HG02970 (cell line): ENCODE measurements around the gene NTM.

Experiments used
- ATAC-seq: cut with Tn5 transposase; IDR thresholded peaks from one replicate; pipeline ENCODE4 v1.9.1; 2021; ENCODE audit warnings: mild to moderate bottlenecking, moderate library complexity, moderate number of reproducible peaks; ENCODE audit not compliant: unreplicated experiment, low FRiP score

NTM gene

DNA sequence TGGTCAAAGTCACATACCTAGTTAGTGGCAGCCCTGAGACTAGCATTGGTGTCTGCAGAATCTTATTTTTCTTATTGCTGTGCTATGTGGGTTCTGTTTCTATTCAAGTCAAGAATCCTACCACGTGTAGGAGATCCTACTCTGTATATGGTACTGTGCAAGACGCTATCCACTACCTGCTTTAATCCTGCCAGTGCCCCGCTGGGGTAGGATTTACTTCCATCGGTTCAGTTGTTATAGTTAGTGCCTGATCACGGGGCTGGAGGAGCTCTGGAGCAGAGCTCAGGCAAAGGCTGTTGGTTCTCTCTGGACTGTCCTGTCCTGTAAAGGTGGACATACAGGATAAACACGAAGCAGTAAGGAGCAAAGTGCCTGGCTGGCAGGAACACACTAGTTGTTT is 167.9 kb downstream of the NTM start:
- ATAC-seq: no peak

DNA sequence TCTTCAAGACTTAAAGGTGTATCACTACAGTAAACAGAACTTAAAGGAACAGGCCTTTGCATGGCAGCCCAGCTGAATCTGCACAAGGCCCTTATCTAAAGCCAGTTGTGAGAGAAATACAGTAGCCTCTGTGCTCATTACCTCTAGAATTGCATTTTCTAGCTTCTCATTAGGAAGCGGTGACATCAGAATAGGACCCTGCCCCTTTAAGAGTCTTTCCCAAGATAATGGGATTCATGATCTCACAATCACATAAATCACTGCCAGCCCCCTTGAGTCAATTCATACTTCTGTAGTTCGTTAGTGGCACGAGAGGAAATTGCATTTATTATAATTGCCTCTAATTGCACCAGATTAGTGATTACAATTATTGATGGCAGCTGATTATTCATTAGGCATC is 170.3 kb downstream of the NTM start:
- no peak for ATAC-seq

DNA sequence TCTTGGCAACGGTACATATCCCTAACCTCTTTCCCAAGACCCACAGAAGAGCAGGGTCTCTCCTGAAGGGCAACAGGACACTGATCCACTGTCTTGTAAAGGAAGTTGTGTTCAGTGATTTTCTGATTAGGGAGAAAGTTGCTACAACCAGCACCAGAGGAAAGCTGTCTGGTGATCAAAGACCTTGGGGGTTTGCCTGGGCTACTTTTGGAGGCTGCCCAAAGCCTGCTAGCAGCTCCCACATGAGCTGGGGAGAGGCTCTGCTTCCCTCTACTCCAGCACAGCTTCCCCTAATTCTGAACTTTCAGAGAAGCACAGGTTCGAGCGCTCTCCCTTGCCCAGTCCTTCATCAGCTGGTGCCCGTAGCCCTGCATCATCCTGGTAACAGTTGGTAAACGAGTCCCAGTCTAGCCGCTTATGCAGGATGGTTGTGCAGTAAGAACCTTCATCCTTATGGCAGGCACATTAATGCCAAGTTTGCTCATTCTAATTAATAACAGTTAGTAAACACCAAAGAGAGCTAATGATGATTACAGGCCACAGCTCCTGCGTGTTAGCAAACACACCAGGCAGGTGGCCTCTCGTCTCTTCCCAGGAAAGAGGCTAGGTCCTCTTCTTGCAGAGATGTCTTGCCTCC is 173.1 kb downstream of the NTM start:
- no peak for ATAC-seq

DNA sequence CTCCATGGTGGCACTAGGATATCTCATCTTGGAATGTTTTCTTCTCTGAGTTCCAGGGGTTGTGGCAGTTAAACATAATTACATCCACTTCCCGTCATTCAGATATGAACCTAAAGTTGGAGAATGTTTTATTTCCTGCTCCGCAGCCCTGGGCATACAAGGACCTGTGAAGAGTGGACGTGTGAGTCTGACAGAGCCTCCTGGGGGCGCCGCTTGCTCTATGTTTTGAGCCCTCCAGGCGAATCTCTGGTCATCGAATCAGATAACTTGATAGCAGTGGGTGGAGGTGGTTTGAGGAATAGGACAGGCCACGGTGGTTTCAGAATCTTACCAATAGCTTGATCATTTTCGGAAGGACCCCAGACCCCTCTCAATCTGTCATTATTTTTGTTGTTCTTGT is 174.2 kb downstream of the NTM start:
- ATAC-seq: no peak

DNA sequence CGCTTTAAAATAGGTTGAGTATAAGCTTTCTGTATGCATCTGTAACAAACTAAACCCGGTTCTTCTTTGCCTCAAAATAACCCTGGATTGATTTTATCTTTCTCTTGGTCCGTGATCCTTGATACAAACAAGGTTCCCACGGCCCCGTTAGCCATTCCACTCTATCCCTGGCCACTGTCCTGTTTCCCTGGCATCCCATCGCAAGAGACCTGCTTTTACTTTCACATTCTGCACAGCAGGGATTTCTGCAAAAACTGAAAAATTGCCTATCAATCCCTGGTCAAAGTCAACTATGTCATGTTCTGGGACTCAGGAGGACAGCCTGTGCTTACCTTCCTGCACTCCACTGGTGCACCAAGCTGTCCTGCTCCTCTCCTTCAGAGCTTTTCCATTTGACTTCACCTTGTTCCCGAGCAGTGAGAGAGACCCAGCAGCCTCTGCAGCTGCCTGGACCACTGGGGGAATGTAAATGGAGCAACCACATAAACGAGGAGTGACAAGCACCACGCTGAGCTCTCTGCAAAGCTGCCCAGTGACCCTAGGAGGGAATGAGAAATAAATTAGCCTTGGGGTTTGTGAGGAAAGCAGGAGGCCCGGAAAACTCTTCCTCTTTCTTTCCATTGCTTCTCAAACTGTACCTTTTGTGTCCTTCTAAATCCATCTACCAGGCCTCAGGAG is 175.9 kb downstream of the NTM start:
- no peak for ATAC-seq

DNA sequence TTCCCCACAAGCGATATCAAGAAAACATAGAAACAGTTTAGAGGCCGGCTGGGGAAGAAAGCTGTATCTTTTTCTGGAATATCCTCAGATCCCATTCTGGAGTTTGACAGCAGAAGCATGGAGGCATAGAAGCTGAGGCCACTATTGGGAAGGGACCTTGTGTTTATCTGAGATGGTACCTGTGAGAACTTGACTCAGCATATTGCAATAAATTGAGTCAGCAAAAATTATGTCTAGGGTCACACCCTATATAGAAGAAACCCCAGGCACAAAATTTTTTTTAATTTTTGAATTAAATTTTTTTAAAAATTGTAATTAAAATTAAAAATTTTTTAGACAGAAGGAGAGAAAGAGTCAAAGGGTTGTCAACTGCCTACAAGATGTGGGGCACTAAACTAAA is 178.7 kb downstream of the NTM start:
- no peak for ATAC-seq

DNA sequence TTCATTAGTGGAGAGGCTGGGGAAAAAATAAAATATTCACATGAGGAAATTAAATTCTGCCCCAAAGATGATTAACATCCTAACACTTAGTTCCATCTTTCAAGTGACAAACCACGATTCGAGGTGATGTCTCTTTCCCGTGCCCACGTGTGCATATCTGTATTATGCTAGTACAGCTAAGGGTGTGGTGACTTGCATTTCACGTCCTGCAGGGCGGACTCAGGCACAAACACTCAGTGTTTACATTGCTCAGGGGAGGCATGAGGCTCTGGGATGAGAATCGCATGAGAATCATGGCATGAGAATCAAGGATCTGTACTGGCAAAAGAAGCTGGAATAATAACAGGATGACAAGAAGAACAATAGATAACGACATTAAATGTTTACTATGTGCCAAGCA is 179.4 kb downstream of the NTM start:
- no peak for ATAC-seq

DNA sequence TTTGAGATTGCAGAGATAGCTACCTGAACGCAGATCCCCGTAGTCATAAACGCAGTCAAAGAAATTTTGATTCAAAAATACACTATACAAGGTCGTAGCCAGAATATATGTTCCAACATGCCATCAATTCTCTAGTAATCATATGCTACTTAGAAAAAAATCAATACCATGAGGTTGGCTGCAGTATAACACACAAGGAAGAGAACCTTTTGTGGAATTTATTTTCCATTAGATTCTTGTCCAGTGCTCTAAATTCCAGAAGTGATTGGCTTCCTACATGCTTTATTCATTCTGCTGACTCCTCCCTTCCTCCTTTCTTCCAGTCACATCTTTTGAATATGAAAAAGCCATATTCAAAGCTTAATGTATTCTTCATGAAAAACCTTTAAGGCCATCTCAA is 189.9 kb downstream of the NTM start:
- no peak for ATAC-seq

DNA sequence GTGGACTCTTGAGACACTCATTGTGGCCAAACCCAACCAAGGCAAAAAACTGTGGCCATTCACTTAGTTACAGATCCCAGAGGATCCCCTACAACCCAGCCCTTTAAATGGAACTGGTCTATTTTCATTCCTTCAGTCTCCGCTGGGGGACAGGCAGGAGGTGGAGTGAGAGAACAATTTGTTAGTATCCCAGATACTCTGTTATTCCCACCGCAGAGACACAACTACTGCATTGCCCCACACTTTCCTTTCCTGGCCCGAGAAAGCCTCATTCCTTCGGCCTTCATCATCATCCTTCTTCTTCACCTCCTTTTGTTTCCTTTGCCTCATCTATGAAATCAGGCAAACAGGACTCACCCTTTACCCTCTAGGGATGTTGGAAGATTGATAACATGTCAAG is 191.1 kb downstream of the NTM start:
- no peak for ATAC-seq

DNA sequence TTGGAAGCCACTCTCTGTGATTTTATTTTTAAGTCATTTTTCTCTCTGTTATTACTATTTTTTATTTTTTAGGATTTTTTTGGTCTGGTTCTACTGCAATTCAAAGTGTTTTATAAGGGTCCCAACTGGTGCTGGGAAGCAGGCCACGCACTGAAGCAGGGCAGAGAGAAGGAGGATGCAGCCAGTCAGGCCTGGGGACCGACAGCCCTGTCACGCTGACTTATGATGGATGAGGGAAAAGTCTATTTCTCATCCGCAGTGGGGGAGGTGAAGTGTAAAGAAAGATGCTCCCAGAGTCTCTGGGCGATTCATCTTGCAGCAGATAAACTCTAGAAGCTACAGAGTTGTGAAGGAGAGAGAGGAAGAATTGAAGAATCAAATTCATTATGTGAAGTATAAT is 191.6 kb downstream of the NTM start:
- no peak for ATAC-seq

DNA sequence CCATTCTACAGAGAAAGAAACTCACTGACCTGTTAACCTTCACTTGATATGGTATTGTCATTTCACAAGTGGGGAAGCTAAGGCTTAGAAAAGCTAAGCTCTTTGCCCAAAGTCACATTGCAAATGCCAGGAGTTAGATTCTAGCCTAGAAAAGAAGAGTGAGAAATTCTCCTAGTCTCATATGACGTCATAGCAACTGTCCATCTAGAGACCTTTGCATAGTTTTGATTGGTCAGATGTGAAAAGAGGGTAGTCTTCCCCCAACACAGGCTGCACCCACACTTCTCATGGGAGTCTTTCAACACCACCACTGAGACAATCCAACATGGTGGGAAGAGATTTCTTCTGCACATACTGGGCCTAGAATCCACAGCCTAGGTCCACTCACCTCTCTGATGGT is 197.9 kb downstream of the NTM start:
- no peak for ATAC-seq

DNA sequence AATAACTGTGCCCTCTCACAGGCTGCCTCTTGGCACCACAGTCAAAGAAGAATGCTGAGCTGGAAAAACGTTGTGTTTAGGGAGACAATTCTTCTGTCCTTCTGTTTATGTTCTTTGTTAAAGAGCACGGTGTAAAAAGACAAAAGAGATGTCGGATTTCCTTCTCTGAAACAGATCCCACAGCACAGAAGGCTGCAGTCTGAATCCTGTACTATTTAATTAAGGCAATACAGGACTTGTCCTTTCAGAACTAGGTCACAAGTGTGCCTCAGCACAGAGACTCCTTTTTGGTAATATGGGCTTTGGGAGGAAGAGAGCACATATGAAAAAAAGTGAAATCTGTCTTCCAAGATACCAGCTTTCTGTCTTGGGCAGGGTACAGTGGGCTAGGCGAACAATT is 201.2 kb downstream of the NTM start:
- ATAC-seq: no peak

DNA sequence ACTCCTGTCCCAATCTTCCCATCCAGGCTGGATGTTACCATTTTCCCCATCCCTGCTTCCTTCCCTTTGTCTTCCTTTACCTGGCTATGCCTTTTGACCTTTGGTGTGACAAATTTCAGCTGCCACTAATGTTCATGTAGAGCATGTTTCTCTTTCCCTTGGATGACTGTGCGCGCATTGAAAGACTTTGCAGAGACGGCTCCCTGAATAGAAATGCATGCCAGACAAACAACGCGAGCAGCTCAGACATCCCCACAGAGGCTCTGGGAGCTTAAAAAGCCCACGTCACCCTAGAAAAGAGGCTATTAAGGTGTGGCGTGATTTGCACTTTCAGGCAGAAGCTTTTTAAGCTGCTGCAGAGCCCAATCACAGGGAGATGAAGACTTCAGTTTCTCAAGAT is 202.0 kb downstream of the NTM start:
- no peak for ATAC-seq

DNA sequence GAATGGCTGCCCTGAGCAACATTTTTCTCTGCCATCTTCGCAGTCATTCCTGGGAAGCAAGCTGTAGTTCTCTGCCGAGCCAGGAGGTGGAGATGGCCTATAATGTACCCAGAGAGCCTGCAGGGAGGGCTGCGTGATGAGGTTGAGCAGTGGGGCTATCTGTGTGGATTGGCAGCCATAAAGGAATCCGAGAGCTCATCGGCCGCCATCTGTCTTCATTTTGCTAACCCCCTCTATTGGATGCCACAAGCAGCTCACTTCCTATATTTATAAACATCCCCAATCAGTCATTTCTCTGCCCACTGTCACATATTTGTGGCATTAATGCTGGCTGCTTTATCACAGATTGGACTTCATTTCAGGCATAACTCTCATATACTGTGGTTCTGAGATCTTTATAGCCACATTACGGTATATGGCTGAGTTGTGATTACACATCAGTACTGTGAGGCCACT is 209.5 kb downstream of the NTM start:
- ATAC-seq: no peak

DNA sequence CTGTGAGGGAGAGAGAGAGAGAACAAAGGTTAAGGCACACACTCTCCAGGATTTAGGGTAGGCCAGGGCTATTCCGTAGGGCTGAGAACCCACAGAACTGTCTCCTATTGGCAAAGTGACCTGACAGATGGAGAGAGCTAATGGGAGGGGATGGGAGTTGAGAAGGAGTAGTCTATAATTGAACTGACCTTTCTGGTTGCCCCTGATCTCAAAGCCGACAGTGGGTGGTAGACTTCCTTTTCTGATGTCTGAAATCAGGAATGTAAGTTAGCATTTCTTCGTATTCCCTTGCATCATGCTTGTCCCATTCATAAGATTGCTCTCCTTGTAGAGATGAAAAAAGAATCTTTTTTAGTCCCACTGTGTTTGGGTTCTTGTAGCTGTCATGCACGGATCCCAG is 210.1 kb downstream of the NTM start:
- no peak for ATAC-seq

DNA sequence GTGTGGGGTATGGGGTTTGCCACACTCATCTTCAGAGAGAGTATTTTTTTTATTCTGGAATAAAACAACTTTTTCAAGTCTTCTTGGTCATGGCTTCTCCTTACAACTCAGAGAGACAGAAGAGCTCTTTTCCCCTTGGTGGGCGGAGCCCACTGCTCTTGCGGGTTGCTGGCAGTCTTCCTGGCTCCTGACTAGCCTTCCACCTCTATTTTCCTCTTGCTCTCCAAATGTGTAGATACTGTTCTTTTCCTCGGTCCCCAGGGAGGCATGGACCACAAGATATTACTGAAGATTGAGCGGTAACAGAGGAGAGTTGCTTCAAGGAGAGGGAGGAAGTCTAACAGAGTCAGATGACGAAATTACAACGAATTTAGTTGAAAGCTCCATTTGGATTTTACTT is 210.6 kb downstream of the NTM start:
- ATAC-seq: no peak

DNA sequence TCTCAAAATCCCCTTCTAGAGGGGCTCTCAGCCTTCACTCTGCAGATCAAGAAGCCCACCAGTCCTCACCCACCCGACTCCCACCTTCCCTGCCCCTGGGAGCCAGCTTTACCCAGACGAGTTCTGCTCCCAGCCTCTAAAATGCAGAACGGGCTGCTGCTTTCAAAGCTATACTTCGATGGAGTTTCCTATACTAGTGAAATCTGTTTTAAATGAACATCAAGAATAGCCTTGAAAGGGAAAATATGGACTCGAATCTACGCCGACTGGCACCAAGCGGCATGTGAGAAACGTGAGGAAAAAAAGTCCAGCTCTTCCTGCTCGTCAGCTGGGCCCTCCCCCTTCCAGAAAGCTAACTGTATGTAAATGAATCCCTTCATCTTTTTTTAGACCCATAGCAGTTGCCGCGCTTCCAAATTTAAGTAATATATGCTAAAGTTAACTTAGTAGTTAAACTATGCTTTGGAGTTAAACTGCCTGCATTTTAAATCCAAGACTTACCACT is 211.7 kb downstream of the NTM start:
- no peak for ATAC-seq

DNA sequence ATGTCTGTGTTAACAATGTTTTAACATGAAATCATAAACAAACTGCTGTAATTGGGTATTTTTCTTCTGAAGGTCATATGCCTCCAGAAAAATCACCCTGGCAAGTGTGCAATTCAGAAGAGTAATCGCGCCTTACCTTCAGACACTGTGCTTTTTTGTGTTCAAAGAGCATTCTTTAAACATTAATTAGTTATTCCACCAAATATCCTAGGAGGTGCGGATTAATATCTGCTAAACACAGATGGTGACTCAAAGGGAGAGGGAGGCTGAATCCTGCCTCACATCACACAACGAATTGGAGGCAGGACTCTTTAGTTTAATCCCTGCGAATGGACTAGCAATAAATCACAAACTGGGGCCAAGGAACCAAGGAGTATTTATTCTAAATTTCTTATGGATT is 213.0 kb downstream of the NTM start:
- no peak for ATAC-seq

DNA sequence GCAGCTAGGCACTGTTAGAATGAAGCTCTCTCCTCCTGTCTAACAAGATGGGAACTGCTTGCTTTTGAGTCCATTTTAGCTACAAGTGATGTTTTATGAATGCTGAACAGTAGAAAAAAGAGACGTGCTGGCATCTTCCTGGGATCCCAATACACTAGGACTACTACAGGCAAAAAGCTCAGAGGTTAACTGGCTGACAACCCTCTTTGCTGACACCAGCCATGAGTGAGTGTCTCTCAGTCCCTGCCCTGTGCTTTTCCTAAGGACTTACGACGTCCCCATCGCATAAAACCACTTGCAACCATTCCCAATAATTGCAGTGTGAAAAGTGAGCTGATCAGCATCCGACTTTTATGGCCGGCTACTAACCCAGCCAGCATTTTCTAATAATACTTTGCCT is 213.5 kb downstream of the NTM start:
- ATAC-seq: no peak

DNA sequence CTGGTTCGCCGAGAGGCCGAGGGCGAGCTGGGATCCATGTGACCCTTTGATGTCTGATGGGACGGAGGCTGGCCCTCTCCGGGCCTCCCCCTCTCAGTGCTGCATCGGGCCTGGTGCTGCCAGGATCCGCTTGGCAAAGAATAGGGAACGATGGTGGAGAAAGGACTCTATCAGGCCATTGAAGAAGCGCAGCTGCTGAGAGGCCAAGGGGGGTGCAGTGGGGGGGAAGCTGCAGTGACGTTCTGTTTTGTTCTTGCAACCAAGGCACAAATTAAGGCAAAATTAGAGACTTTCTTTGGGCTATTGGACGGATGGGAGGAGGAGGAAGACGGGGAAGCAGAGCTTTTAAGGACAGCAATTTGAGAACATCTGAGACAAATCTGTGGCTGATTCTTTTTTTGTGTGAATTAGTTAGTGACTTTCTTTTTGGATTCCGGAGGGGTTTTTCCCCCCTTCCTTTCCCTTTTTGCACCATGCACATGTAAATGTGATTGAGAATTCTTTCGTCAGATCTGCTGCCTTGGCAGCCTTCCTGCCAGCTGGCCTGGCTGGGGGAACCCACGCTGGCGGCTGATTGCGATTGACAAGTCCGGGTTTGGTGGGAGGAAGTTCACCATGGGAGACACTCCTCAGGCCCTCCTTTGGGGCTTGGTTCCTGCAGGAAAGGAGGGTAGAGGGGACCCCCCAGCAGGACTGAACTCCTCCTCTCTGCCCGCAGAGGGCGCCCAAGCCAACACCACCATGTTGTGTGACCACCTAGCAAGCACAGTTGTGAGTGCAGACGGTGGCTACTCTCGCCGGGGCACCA is 214.6 kb downstream of the NTM start:
- ATAC-seq: no peak

DNA sequence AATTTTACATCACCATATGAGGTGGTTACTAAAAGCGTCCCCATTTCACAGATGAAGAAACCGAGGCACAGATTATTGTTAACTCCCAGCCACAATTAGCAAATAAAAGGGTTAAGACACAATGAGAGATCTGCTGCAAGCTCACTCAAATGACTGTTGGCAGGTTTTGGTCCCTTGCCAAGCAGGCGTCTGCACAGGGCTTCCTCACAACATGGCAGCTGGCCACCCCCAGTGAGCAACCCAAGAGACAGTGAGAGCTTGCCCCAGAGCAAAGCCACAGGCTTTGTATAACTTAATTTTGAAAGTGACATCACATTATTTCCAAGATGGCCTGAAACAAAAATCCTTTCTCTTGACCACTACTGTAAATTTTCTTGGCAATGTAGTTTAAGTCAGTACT is 217.6 kb downstream of the NTM start:
- no peak for ATAC-seq

DNA sequence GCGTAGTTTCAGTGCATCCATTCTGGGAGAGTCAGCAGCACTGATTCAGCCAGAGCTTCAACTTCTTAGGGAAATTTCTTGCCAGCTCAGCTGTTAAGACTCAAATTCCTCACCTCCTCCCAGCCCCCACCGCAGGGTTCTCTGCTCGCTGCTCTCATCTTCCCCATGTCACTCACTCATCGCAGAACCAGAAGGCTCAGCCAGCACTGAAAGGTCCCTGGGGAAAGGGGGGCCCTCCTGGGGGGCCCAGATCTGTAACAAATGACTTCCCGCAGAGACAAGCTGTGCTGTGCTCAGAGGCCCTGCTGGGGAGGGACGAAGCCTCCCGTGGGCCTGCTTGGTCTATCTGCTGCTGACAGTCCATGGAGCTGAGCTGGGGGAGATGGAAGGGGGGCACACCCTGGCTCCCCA is 220.6 kb downstream of the NTM start:
- ATAC-seq: no peak
